Neural progenitor cell (in vitro differentiated cells): Measurements from ENCODE around the gene STC2. TPM values are rescaled to one million over a fixed set of nuclear protein-coding genes. Genes with fewer than 3 reads are reported as not detected.
"Not testable (repeated sequence)": the region's sequence is repeated elsewhere in the genome, so short reads cannot be mapped to it uniquely, and the experiment has no call there.

Experiments used
- DNase-seq: peaks from one replicate; pipeline ENCODE4 v3.0.0-alpha.2; 2016; ENCODE audit warnings: low spot score
- H2AFZ ChIP-seq: fragments of 200-600 bp; sonication (generic); replicated peaks from 2 replicates; pipeline ENCODE4 v1.6.1; 2016; ENCODE audit warnings: antibody characterized with exemption
- H3F3A ChIP-seq: fragments of 200-600 bp; sonication (generic); 2 replicates; pipeline ENCODE4 v1.6.1; 2016; ENCODE audit warnings: antibody characterized with exemption, low read depth
- H3K27ac ChIP-seq: fragments of 200-600 bp; sonication (generic); 2 replicates; pipeline ENCODE4 v1.5.1; 2016; ENCODE audit warnings: mild to moderate bottlenecking
- H3K27me3 ChIP-seq: fragments of 200-600 bp; sonication (generic); 2 replicates; pipeline ENCODE4 v1.6.1; 2016; ENCODE audit warnings: mild to moderate bottlenecking, moderate library complexity
- H3K36me3 ChIP-seq: fragments of 200-600 bp; sonication (generic); 2 replicates; pipeline ENCODE4 v1.5.1; 2016
- H3K4me1 ChIP-seq: fragments of 200-600 bp; sonication (generic); 2 replicates; pipeline ENCODE4 v1.6.1; 2016; ENCODE audit warnings: mixed run types
- H3K4me2 ChIP-seq: fragments of 200-600 bp; sonication (generic); 2 replicates; pipeline ENCODE4 v1.6.1; 2016
- H3K4me3 ChIP-seq: fragments of 200-600 bp; sonication (generic); 2 replicates; pipeline ENCODE4 v1.5.1; 2016
- H3K79me2 ChIP-seq: fragments of 200-600 bp; sonication (generic); 2 replicates; pipeline ENCODE4 v1.6.1; 2016; ENCODE audit warnings: low read depth
- H3K9ac ChIP-seq: fragments of 200-600 bp; sonication (generic); 2 replicates; pipeline ENCODE4 v1.6.1; 2016
- H3K9me3 ChIP-seq: fragments of 200-600 bp; sonication (generic); 2 replicates; pipeline ENCODE4 v1.5.1; 2016; ENCODE audit warnings: low read depth
- H4K20me1 ChIP-seq: fragments of 200-600 bp; sonication (generic); 2 replicates; pipeline ENCODE4 v1.6.1; 2016; ENCODE audit warnings: low read depth
- H3K27ac Mint-ChIP-seq: 3 replicates; pipeline ENCODE4 v1.8.0; 2021; ENCODE audit warnings: mixed read lengths
- H3K27me3 Mint-ChIP-seq: 2 replicates; pipeline ENCODE4 v1.8.0; 2022; ENCODE audit warnings: low read depth, mild to moderate bottlenecking, inconsistent platforms, moderate library complexity, mixed read lengths; ENCODE audit not compliant: insufficient read depth
- H3K36me3 Mint-ChIP-seq: 3 replicates; pipeline ENCODE4 v1.8.0; 2021; ENCODE audit warnings: mixed read lengths
- H3K4me1 Mint-ChIP-seq: 3 replicates; pipeline ENCODE4 v1.8.0; 2021; ENCODE audit warnings: mixed read lengths
- H3K4me3 Mint-ChIP-seq: 3 replicates; pipeline ENCODE4 v1.8.0; 2021; ENCODE audit warnings: mild to moderate bottlenecking, moderate library complexity, mixed read lengths
- H3K9me3 Mint-ChIP-seq: 3 replicates; pipeline ENCODE4 v1.8.0; 2020; ENCODE audit warnings: mixed read lengths
- EZH2 ChIP-seq: fragments of 200-600 bp; sonication (generic); IDR thresholded peaks from 2 replicates; pipeline ENCODE4 v1.6.1; 2017; ENCODE audit warnings: antibody characterized with exemption, mild to moderate bottlenecking, moderate library complexity
- EZH2phosphoT487 ChIP-seq: fragments of 200-600 bp; sonication (generic); IDR thresholded peaks from 2 replicates; pipeline ENCODE4 v1.6.1; 2017; ENCODE audit warnings: antibody characterized with exemption
- total RNA-seq: library from RNA; depleted of rRNA; stranded (reverse); fragments of >200 nt; gene quantifications from 2 replicates; pipeline ENCODE4 v1.2.3, GENCODE V29; 2015; ENCODE audit warnings: low replicate concordance
- TF ChIP-seq, protein P1 (sequence below): fragments of 200-600 bp; sonication (generic); IDR thresholded peaks from 2 replicates; pipeline ENCODE4 v1.5.1; 2017; ENCODE audit warnings: antibody characterized with exemption, mild to moderate bottlenecking

Gene STC2, protein sequence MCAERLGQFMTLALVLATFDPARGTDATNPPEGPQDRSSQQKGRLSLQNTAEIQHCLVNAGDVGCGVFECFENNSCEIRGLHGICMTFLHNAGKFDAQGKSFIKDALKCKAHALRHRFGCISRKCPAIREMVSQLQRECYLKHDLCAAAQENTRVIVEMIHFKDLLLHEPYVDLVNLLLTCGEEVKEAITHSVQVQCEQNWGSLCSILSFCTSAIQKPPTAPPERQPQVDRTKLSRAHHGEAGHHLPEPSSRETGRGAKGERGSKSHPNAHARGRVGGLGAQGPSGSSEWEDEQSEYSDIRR
- total RNA-seq, result 25.3 and 39.5 TPM in 2 replicates

DNA sequence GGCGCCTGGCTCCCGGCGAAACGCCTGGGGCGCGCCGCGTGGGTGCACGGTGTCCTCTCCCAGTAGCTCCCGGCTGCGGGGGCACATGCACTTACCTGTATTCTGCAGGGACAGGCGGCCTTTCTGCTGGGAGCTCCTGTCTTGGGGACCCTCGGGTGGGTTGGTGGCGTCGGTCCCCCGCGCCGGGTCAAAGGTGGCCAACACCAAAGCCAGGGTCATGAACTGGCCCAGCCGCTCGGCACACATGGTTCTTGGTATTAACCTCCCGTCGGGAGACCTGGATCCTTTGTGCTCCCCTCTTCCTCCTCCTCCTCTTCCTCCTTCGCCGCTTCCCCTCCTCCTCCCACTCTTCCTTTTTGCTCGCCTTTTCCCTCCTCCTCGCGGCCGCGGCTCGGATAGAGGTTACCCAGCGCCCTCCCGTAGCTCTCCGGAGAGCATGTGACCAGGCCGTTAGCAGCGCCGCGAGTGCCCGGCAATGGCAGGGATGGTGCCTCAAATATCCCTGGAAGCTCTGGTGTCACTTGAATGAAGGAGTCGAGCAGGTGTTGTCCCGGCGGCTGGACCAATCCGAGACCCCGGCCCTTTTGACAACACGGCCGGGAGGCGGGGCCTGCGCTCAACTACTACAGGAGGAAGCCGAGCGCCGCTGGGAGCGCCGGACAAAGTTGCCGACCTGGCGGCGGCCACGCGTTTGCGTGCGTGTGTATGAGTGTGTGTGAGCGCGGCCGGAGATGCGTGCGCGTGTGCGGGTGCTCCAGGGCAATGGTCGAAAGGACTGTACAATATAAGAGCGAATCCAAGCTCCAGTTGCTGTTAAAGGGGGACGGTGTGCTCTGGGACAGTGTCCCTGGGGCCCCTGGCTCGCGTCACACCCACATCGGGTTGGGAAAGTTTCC, at the start of gene STC2:
STC2 (minus strand) TSS at position 467 of the 896 bp plus-strand sequence; CDS start at position 246, 221 bp downstream.
- Mint-ChIP-seq H3K27me3 (peaks cover 48% of the 10 kb centered on the region), H3K9me3 (peaks cover 3% of the 10 kb centered on the region), H3K4me3 (peak within 1 kb of the TSS; percentile 94), H3K4me1 (peaks cover 49% of the 10 kb centered on the region), H3K36me3 (peaks cover 5% of the 10 kb centered on the region), H3K27ac (no peak within 1 kb of the TSS)
- Histone ChIP-seq H3K4me3 (peak within 1 kb of the TSS; percentile 60), H3F3A (peaks cover 24% of the 10 kb centered on the region), H3K4me1 (peaks cover 44% of the 10 kb centered on the region), H3K79me2 (peaks cover 37% of the 10 kb centered on the region), H3K9ac (no peak within 1 kb of the TSS), H3K9me3 (no peaks in the 10 kb centered on the region), H3K27ac (no peak within 1 kb of the TSS), H4K20me1 (peaks cover 45% of the 10 kb centered on the region), H2AFZ (peak within 1 kb of the TSS; percentile 59), H3K27me3 (peaks cover 21% of the 10 kb centered on the region), H3K4me2 (peak within 1 kb of the TSS; percentile 88), H3K36me3 (no peaks in the 10 kb centered on the region)
- no peak for TF ChIP-seq EZH2phosphoT487
- TF ChIP-seq EZH2, result peak; percentile 17
- TF ChIP-seq, protein P1, sequence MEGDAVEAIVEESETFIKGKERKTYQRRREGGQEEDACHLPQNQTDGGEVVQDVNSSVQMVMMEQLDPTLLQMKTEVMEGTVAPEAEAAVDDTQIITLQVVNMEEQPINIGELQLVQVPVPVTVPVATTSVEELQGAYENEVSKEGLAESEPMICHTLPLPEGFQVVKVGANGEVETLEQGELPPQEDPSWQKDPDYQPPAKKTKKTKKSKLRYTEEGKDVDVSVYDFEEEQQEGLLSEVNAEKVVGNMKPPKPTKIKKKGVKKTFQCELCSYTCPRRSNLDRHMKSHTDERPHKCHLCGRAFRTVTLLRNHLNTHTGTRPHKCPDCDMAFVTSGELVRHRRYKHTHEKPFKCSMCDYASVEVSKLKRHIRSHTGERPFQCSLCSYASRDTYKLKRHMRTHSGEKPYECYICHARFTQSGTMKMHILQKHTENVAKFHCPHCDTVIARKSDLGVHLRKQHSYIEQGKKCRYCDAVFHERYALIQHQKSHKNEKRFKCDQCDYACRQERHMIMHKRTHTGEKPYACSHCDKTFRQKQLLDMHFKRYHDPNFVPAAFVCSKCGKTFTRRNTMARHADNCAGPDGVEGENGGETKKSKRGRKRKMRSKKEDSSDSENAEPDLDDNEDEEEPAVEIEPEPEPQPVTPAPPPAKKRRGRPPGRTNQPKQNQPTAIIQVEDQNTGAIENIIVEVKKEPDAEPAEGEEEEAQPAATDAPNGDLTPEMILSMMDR, result no peak
- peak; percentile 98 for DNase-seq

DNA sequence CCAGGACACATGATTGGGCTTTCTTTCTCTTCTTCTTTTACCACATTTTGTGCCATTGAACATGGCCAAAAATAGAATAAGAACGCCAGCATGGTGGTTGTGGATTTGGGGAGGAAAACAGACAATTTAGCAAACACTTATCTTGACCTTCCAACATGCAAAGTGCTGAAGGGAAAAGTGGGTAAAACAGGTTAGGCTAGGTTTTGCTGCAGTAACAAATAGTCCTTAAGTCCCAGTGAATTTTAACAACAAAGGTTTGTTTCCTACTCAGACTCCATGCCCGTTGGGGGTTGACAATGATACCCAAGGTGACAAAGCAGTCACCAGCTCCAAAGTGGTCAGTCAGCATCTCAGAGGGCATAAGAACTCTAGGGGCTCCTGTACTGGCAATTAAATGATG, 43.2 kb upstream of the STC2 start:
- no peak overlapping the region for H3K4me3 Mint-ChIP-seq
- no peak overlapping the region for H3K27ac ChIP-seq
- no peak overlapping the region for H3K4me3 ChIP-seq

DNA sequence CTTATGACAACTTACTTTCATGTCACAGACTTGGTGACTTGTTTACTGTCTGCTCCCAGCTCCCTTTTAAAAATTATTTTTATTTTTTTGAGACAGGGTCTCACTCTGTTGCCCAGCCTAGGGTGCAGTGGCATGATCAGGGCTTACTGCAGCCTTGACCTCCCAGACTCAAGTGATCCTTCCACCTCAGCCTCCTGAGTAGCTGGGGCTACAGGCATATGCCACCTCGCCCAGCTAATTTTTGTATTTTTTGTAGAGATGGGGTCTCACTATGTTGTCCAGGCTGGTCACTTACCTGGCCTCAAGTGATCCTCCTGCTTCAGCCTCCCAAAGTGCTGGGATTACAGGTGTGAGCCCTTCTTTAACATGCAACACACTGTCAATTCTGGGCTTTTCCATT, 35.2 kb upstream of the STC2 start:
- H3K4me2 ChIP-seq, H3K27ac Mint-ChIP-seq, H3K9ac ChIP-seq, H3K4me1 Mint-ChIP-seq, H3K4me3 ChIP-seq, H3K4me3 Mint-ChIP-seq, H3K4me1 ChIP-seq, H4K20me1 ChIP-seq, H2AFZ ChIP-seq, H3F3A ChIP-seq, H3K27me3 Mint-ChIP-seq, H3K27ac ChIP-seq, H3K36me3 ChIP-seq, DNase-seq, H3K27me3 ChIP-seq, H3K9me3 Mint-ChIP-seq, H3K36me3 Mint-ChIP-seq, H3K79me2 ChIP-seq: not testable (repeated sequence)
- H3K9me3 ChIP-seq, result peaks cover 12% of the 10 kb centered on the region

More for the DNA sequence above, 43.2 kb upstream of the STC2 start:
- Histone ChIP-seq H3K4me1 (peaks cover 9% of the 10 kb centered on the region), H3K36me3 (no peaks in the 10 kb centered on the region), H3K9ac (no peak overlapping the region), H3F3A (peaks cover 12% of the 10 kb centered on the region), H3K9me3 (no peaks in the 10 kb centered on the region), H3K79me2 (no peaks in the 10 kb centered on the region), H3K27me3 (no peaks in the 10 kb centered on the region), H2AFZ (no peak overlapping the region), H4K20me1 (no peaks in the 10 kb centered on the region), H3K4me2 (no peak overlapping the region)
- no peaks in the 10 kb centered on the region for H3K4me1 Mint-ChIP-seq
- H3K9me3 Mint-ChIP-seq, result peaks cover 12% of the 10 kb centered on the region
- no peak for DNase-seq
- no peak overlapping the region for H3K27ac Mint-ChIP-seq
- TF ChIP-seq EZH2phosphoT487 (no peak), EZH2 (no peak)
- TF ChIP-seq, protein P1, result no peak
- H3K36me3 Mint-ChIP-seq, result no peaks in the 10 kb centered on the region
- H3K27me3 Mint-ChIP-seq, result no peaks in the 10 kb centered on the region
